Embryonic facial prominence (tissue), 1 donor: ENCODE data around the gene ARPC3.
"Not testable (repeated sequence)": the region's sequence is repeated elsewhere in the genome, so short reads cannot be mapped to it uniquely, and the experiment has no call there.

ENCODE experiments used
- DNase-seq: peaks from one replicate; pipeline ENCODE4 v3.0.0-alpha.2; 2016; ENCODE audit errors: extremely low spot score

ARPC3 gene

GRCh38 chr12:110417113-110417512, 33.0 kb downstream of the ARPC3 start:
- DNase-seq, result not testable (repeated sequence)

GRCh38 chr12:110410086-110410485, 40.1 kb downstream of the ARPC3 start:
- DNase-seq, result not testable (repeated sequence)

GRCh38 chr12:110405126-110405662, 44.9 kb downstream of the ARPC3 start:
- DNase-seq, result not testable (repeated sequence)

- DNase-seq, result peak; percentile 71
Measured at GRCh38 chr12:110403976-110404682, 46.0 kb downstream of the ARPC3 start.

GRCh38 chr12:110403146-110403975, 46.8 kb downstream of the ARPC3 start, which contains the start of gene ANAPC7:
TSS of gene ANAPC7 (minus strand) at chr12:110403708. CDS start at chr12:110403627, 81 bp downstream.
- DNase-seq, result peak; percentile 87
